Body of pancreas (tissue), 4 donors: Measurements from ENCODE around the gene RABEP2. TPM values are rescaled to one million over a fixed set of nuclear protein-coding genes. Genes with fewer than 3 reads are reported as not detected.
"Not testable (repeated sequence)": the region's sequence is repeated elsewhere in the genome, so short reads cannot be mapped to it uniquely, and the experiment has no call there.

Experiments
- ATAC-seq: fragments of 150-250 bp; one replicate; pipeline ENCODE4 v1.9.1; 2016
- DNase-seq, 4 donors: peaks; one replicate each; pipeline ENCODE4 v3.0.0-alpha.2; 2019
- H3K27ac ChIP-seq, 4 donors: fragments of 200-600 bp; sonication (generic); 1 replicate in 3 of 4; 2 replicates in 1 of 4; pipeline versions ENCODE4 v1.5.1 to v1.6.1; 2016 to 2019; ENCODE audit warnings: mild to moderate bottlenecking in 1 of 4, mixed read lengths in 1 of 4, moderate library complexity in 1 of 4
- H3K27me3 ChIP-seq, 2 donors: fragments of 200-600 bp; sonication (generic); one replicate each; pipeline ENCODE4 v1.6.0; 2016; ENCODE audit warnings: mild to moderate bottlenecking in 1 of 2
- H3K36me3 ChIP-seq, 2 donors: fragments of 200-600 bp; sonication (generic); replicated peaks in 1 of 2; 2 replicates each; pipeline ENCODE4 v1.5.1; 2016; ENCODE audit warnings: low read depth in 2 of 2; ENCODE audit not compliant: insufficient read depth in 1 of 2
- H3K4me1 ChIP-seq: fragments of 200-600 bp; sonication (generic); one replicate; pipeline ENCODE4 v1.6.0; 2016
- H3K4me3 ChIP-seq, 2 donors: fragments of 200-600 bp; sonication (generic); 1 replicate in 1 of 2; 2 replicates in 1 of 2; pipeline ENCODE4 v1.5.1; 2016 to 2019
- H3K9me3 ChIP-seq, 3 donors: fragments of 200-600 bp; sonication (generic); 1 replicate in 2 of 3; 2 replicates in 1 of 3; pipeline ENCODE4 v1.5.1; 2016
- POLR2A ChIP-seq, 3 donors: fragments of 450-650 bp; IDR thresholded peaks; one replicate each; pipeline ENCODE4 v1.6.1; 2016; ENCODE audit warnings: antibody characterized with exemption in 3 of 3, mild to moderate bottlenecking in 2 of 3
- WGBS, 2 donors: methylation state at CpG; one replicate each; pipeline ENCODE4 v1.1.5; 2017; 5-methylcytosine and 5-hydroxymethylcytosine counted together
- intact Hi-C: fragments of 100-400 bp; cut with DNase I; formaldehyde crosslinking; loops from one replicate; pipeline ENCODE4 v1.15.1; 2023
- total RNA-seq, 2 donors: library from RNA; depleted of rRNA; stranded (reverse); fragments of >200 nt; gene quantifications; one replicate each; pipeline ENCODE4 v1.1.0, GENCODE V29; 2016
- TF ChIP-seq, protein P1 (sequence below), 7 experiments: fragments of 450-650 bp in 4 of 7; fragments of 200-600 bp in 3 of 7; sonication (generic) in 3 of 7; IDR thresholded peaks; one replicate each; pipeline ENCODE4 v1.5.1; 2016 to 2019; ENCODE audit warnings: antibody characterized with exemption in 7 of 7

Gene RABEP2
- total RNA-seq, 2 donors from 2014 or later = 27.2 to 118 TPM

DNA sequence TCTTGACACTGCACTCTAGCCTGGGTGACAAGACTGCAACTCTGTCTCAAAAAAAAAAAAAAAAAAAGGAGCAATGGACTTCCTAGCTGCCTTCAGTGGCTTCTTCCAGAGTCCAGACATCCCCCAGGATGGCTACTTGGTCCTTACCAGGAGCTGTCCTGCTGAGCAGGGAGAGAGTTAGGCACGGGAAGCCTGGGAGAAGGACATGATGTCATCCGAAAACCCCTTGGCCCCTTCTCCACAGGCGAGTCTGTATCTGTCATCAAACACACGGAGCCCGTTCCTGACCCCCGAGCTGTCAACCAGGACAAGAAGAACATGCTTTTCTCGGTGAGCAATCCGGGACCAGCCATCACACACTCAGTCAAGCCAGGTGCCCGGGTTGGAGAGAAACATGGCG is 38.1 kb downstream of the RABEP2 start:
- Histone ChIP-seq H3K4me3 (no peak overlapping the region), H3K9me3 (no peaks in the 10 kb centered on the region), H3K27me3 (no peaks in the 10 kb centered on the region), H3K4me1 (no peaks in the 10 kb centered on the region), H3K27ac (no peak overlapping the region), H3K36me3 (no peaks in the 10 kb centered on the region)
- intact Hi-C loops = no loop called here
- no peak for DNase-seq
- no peak for ATAC-seq
- no peak for TF ChIP-seq POLR2A (IDR thresholded peaks at IDR 0.05)
- TF ChIP-seq, protein P1, sequence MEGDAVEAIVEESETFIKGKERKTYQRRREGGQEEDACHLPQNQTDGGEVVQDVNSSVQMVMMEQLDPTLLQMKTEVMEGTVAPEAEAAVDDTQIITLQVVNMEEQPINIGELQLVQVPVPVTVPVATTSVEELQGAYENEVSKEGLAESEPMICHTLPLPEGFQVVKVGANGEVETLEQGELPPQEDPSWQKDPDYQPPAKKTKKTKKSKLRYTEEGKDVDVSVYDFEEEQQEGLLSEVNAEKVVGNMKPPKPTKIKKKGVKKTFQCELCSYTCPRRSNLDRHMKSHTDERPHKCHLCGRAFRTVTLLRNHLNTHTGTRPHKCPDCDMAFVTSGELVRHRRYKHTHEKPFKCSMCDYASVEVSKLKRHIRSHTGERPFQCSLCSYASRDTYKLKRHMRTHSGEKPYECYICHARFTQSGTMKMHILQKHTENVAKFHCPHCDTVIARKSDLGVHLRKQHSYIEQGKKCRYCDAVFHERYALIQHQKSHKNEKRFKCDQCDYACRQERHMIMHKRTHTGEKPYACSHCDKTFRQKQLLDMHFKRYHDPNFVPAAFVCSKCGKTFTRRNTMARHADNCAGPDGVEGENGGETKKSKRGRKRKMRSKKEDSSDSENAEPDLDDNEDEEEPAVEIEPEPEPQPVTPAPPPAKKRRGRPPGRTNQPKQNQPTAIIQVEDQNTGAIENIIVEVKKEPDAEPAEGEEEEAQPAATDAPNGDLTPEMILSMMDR (IDR thresholded peaks at IDR 0.05) = no peak
- WGBS, 2 donors = 67 to 70% methylated on average over 7 to 10 of the region's 10 CpGs

DNA sequence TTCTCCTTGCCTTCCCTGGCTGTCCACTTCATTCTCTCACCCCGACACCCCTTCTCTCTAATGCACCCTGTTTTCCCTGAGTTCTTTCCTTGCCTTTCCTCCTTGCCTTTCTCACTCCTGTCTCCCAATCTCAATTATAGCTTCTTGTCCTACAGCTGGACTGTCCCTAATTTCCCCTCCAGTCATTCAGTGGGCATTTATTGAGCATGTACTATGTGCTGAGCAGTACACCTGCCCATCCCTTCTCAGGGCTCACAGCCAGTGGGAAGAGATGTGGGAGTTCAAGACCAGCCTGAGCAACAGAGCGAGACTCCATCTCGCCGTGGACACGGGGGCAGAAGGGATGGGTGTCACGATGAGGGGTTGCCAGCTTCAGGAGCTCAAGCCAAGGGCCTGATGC is 41.0 kb downstream of the RABEP2 start:
- Histone ChIP-seq H3K36me3 (no peaks in the 10 kb centered on the region), H3K4me3 (no peak overlapping the region), H3K9me3 (no peaks in the 10 kb centered on the region), H3K27me3 (no peaks in the 10 kb centered on the region), H3K4me1 (peaks cover 12% of the 10 kb centered on the region), H3K27ac (no peak overlapping the region)
- TF ChIP-seq, protein P1 (IDR thresholded peaks at IDR 0.05) = no peak
- intact Hi-C loops = no loop called here
- ATAC-seq = no peak
- no peak for DNase-seq
- WGBS, 2 donors = 86 to 89% methylated on average over 6 of the region's 6 CpGs

DNA sequence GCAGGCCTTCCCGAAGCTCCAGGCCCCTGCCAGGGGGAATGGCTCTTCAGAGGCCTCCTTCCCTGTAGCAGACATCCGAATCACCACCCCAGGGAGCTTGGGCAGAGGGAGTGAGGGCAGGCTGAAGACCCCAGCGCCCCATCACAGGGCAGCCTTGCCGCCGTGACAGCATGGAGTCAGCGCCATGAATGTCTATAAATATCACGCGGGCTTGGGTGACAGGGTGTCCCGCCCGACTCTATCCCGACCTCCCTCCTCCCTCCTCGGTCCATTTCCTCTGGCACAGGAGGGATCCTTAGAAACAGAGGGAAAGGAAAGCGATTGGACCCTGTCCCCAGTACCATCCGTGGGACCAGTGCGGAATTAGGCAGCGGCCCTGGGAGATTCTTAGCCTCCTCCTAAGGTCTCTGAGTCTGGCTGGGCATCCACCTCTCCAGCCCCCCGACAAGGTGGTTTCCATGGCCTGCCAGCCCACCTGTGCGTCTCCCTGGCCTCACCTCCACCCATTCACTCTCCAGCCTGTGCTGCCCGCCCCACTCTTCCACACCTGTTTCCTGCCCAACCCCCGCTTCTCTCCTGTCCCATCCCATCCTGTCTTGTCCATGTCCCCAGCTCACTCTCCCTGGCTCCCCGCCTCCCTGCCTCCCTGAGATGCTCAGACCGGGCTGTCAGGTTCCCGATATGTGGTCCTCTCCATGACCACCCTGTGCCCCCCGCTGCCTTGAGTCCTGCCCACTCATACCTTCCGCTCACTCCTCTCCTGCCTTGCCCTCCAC is 41.6 kb downstream of the RABEP2 start:
- WGBS, 2 donors = 55 to 66% methylated on average over 16 to 25 of the region's 25 CpGs
- Histone ChIP-seq H3K4me1 (peaks cover 13% of the 10 kb centered on the region), H3K27me3 (no peaks in the 10 kb centered on the region), H3K9me3 (no peaks in the 10 kb centered on the region), H3K36me3 (no peaks in the 10 kb centered on the region), H3K4me3 (no peak overlapping the region), H3K27ac (no peak overlapping the region)
- no peak for ATAC-seq
- no peak for TF ChIP-seq POLR2A (IDR thresholded peaks at IDR 0.05)
- TF ChIP-seq, protein P1 (IDR thresholded peaks at IDR 0.05) = no peak
- no peak for DNase-seq
- intact Hi-C loops = no loop called here

DNA sequence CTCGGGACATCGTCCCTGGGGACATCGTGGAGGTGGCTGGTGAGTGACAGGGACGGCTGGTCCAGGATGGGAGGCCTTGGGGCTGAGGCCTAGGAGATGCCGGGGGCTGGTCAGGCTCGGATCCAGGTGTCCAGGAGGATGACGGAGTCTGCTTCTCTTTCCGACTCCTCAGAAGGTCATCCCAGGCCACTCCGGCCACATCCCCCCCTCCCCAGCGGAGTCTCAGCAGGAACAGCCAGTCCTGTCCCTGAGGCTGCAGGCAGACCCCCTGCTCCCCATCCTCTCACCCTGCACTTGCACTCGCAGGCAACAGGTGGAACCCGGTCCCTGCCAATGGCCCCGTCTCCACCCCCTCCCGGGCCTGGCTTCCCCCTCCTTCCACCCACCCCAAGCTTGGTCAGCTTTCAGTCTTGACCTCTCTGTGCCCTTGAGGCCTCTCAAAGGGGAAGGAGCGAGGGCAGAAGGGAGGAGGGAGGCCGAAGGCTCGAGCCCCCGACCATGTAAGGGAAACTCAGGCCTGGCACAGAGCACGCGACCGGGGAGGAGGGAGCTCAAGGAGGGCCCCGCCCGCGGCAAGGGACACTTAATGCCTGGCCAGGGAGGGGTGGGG is 42.4 kb downstream of the RABEP2 start:
- ATAC-seq = no peak
- intact Hi-C loops = no loop called here

DNA sequence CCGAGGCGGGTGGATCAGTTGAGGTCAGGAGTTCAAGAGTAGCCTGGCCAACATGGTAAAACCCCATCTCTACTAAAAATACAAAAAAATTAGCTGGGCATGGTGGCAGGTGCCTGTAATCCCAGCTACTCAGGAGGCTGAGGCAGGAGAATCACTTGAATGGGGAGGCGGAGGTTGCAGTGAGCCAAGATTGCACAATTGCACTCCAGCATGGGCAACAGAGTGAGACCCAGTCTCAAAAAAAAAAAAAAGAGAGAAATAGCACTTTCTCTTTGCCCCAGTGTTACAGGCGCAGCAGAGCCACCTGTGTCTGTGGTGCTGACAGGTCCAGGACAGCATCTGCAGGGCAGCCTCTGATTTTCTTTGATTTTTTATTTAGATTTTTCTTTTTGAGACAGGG is 43.5 kb downstream of the RABEP2 start:
- H3K27ac ChIP-seq, DNase-seq, H3K27me3 ChIP-seq, intact Hi-C loops, H3K9me3 ChIP-seq, ATAC-seq, H3K4me3 ChIP-seq, H3K36me3 ChIP-seq: not testable (repeated sequence)
- H3K4me1 ChIP-seq = peaks cover 13% of the 10 kb centered on the region
- 78 to 84% methylated on average over 4 of the region's 4 CpGs for WGBS, 2 donors

More for the DNA sequence above, 42.4 kb downstream of the RABEP2 start:
- Histone ChIP-seq H3K9me3 (no peaks in the 10 kb centered on the region), H3K36me3 (no peaks in the 10 kb centered on the region), H3K4me3 (no peak overlapping the region), H3K27me3 (no peaks in the 10 kb centered on the region), H3K27ac (no peak overlapping the region), H3K4me1 (peaks cover 13% of the 10 kb centered on the region)
- TF ChIP-seq, protein P1 (IDR thresholded peaks at IDR 0.05) = no peak
- no peak for TF ChIP-seq POLR2A (IDR thresholded peaks at IDR 0.05)
- 36 to 45% methylated on average over 6 to 24 of the region's 24 CpGs for WGBS, 2 donors
- no peak for DNase-seq
